Measurements from ENCODE around the gene APAF1. TPM values are rescaled to one million over a fixed set of nuclear protein-coding genes. Genes with fewer than 3 reads are reported as not detected.
A peak's percentile ranks its signal among the peaks of the same experiment; 100 is the strongest.

Gene APAF1
- total and polyA plus RNA-seq, 10 of the 15 experiments (the other 5 are each of a cell fraction or from before 2014, with no cell fraction given) = 4.2 to 19.1 (median 14.2) TPM

- TF ChIP-seq E4F1 (IDR thresholded peaks at IDR 0.05; ENCODE audit: borderline replicate concordance, partially characterized antibody) = no peak
- TF ChIP-seq SIX5 (IDR thresholded peaks at IDR 0.05; ENCODE audit: low read depth, low read length, severe bottlenecking) = no peak
- no peak for TF ChIP-seq BCL11A (IDR thresholded peaks at IDR 0.05; ENCODE audit: low read depth, low read length)
- no peak for TF ChIP-seq SRF (IDR thresholded peaks at IDR 0.05; ENCODE audit: low read depth in 2 of 2, low read length in 2 of 2)
- peak; percentile 64 for TF ChIP-seq RELA (IDR thresholded peaks at IDR 0.05; ENCODE audit: borderline replicate concordance, partially characterized antibody)
- no peak for TF ChIP-seq RAD51 (IDR thresholded peaks at IDR 0.05)
- TF ChIP-seq ZBED1 (IDR thresholded peaks at IDR 0.05; ENCODE audit: borderline replicate concordance) = 0 out of 2 replicates have a peak, but pooled peaks have one; percentile 27
- no peak for TF ChIP-seq BMI1 (IDR thresholded peaks at IDR 0.05; ENCODE audit: borderline replicate concordance)
- TF ChIP-seq SREBF2 (IDR thresholded peaks at IDR 0.05; ENCODE audit: low read length) = no peak
- TF ChIP-seq ZBTB11 (CRISPR knock-in tag; IDR thresholded peaks at IDR 0.05) = no peak
- no peak for TF ChIP-seq ZNF24 (IDR thresholded peaks at IDR 0.05)
- TF ChIP-seq NBN (IDR thresholded peaks at IDR 0.05) = peak; percentile 13; the same call in 1 of the 2 replicates
- no peak; the same call in 1 of the 2 replicates for TF ChIP-seq GATAD2B (conservative IDR thresholded peaks at IDR 0.05; ENCODE audit: low read depth)
- TF ChIP-seq PML (IDR thresholded peaks at IDR 0.05; ENCODE audit: low read length) = peak; percentile 75; the same call in 1 of the 2 replicates
- no peak for TF ChIP-seq EGR1 (IDR thresholded peaks at IDR 0.05; ENCODE audit: borderline replicate concordance in 1 of 2, low read depth in 2 of 2, low read length in 2 of 2)
- TF ChIP-seq MYB (IDR thresholded peaks at IDR 0.05; ENCODE audit: borderline replicate concordance, low read depth, low read length) = no peak
- 0 out of 2 replicates have a peak, but pooled peaks have one; percentile 8 for TF ChIP-seq SMARCA5 (IDR thresholded peaks at IDR 0.05)
- no peak; a peak in 1 of 4 replicates for TF ChIP-seq IKZF2 (IDR thresholded peaks at IDR 0.05)
- no peak for TF ChIP-seq BCL3 (IDR thresholded peaks at IDR 0.05; ENCODE audit: borderline replicate concordance, insufficient read depth, low read depth, low read length, poor library complexity, severe bottlenecking)
- TF ChIP-seq RAD21 (IDR thresholded peaks at IDR 0.05; ENCODE audit: insufficient read depth, low read depth, low read length) = no peak
- TF ChIP-seq POU2F2 (IDR thresholded peaks at IDR 0.05; ENCODE audit: borderline replicate concordance, low read depth, low read length) = peak; percentile 98
Measured at GRCh38 chr12:98644712-98645571, at the start of gene APAF1, which contains the start of gene IKBIP (continued).
